ENCODE results near the gene SPAAR.
A peak's percentile ranks its signal among the peaks of the same experiment; 100 is the strongest.
"Not testable (repeated sequence)": the region's sequence is repeated elsewhere in the genome, so short reads cannot be mapped to it uniquely, and the experiment has no call there.

The SPAAR gene

DNA sequence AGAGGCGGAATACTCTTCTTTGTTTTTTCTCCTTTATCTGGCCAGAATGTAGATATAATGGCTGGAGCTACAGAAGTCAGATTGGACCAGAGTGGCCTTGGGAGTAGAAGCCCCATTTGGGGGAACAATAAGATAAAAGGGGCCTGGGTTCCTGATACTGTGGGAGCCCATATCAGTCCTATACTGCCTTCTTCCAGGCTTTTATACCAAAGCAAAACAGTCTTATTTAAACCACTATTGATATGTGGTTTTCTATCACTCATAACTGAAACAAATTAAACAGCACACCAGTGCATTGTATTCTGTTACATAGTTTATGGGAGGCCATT is 14.3 kb downstream of the SPAAR start:
- no peak for DNase-seq (ENCODE audit: low read depth)

DNA sequence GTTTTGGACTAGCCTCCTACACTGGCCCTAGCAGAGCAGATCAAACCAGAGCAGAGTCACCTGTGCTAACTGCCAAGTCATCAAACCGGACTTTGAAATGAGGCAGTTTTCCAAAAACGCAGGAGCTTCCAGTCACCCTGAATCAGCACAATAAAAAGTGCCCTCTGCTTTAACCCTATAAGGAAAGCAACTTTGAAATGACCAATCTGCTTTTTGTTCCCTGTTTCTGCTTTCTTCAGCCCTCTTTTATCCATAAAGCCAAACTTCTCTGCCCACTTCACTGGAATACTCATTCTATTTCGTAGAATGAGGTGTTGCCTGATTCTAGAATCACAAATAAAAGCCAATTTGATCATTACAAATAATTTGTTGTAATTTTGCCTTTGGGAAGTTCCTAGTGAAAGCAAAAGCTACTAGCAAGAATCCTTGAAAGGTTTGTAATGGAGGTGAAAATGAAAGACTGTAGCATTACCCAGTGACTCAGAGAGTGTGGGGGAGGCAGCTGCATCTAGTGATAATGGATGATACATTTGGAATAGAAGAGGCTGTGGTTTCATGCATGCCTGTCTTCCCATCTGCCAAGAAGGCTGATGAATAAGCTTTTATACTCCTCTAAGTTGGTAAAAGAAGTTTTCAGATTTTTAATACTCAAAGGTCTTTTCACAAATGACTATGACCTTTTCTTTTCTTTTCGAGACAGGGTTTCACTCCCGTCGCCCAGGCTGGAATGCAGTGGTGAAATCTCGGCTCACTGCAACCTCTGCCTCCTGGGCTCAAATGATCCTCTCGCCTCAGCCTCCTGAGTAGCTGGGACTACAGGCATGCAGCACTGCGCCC is 14.9 kb downstream of the SPAAR start:
- no peak for DNase-seq (ENCODE audit: low read depth)

DNA sequence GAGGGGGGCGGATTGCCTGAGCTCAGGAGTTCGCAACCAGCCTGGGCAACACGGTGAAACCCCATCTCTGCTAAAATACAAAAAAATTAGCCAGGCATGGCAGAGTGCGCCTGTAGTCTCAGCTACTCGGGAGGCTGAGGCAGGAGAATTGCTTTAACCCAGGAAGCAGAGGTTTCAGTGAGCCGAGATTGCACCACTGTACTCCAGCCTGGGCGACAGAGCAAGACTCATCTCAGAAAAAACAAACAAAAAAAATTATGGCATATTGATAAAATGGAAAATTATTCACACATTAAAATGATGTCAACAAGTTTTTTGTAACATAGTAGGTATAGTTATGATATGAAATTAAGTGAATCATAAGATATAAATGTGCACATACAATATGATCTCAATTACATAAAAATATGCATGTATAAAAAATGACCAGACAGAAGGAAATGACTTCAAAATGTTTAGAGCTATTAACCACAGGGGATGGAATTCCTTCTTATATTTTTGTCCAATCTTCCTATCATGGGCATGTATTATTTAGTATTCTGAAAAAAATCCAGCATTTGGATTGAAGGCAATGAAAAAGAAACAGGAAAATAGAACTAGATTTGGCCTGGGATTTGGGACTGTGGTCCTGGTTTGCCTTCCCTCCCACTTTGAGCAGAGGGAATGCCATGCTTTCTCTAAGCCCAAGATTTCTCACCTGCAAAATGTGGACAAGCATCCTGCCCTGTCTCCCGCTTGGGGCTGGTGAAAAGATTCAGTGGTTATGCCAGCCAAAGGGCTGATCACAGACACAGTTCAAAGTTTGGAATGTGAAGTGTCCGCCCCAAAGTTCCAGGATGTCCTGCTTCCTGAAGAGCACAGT is 19.5 kb downstream of the SPAAR start:
- no peak for DNase-seq (ENCODE audit: low read depth)

DNA sequence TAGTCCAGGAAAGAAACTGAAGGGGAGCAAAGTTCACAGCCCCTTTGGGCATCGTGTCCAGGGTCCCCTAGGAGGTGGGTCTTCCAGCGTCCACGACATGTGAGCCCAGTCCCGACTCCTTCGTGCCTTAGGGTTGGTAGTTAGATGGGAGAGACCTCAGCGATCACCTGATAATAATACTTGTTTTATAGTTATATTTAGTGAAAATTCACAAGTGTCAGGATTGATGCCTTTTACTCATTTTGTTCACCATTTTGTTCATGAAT is 20.1 kb downstream of the SPAAR start:
- DNase-seq (ENCODE audit: low read depth), result no peak

DNA sequence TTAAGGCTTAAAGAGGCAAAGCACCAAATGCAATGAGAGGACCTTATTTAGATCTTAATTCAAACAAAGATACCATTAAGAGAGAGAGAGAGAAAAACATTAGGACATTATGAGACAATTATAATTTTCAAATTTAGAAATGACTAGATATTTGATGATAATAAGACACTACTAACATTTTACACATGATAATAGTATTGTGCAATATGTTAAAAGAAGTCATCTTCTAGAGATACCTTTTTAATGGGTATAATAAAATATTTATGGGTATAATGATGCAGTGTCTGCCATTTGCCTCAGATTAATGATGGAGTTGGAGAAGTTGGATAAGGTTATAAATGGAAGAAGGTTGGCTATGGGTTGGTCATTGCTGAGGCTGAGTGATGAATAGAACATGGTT is 21.2 kb downstream of the SPAAR start:
- DNase-seq (ENCODE audit: low read depth), result no peak

DNA sequence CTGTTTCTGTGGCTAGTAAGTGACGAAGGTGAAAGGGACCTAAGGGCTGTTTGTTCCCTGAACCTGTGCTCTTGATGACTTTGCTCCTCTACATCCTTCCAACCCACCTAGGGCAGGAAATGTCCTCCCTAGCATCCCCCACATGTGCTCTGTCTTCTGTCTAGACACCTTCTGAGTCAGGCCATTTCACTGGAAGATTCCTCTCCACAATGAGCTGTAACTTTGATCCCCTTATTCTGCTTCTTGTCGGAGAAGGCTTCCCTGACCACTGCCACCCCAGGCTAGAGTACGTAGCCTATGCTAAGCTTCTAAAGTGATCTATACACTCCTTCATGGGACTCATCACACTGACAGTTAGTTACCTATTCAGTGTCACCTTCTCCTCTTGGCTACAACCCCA is 21.7 kb downstream of the SPAAR start:
- no peak for DNase-seq (ENCODE audit: low read depth)

DNA sequence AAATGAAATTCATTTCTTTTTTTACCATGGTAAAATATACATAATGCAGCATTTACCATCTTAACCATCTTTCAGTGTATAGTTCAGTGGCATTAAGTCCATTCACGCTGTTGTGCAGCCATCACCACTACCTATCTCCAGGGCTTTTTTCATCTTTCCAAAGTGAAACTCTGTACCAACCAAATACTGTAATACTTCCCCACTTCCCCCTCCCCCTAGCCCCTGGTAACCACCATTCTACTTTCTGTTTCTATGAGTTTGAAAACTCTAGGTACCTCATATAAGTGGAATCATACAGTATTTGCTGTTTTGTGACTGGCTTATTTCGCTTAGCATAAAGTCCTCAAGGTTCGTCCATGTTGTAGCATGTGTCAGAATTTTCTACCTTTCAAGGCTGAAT is 23.4 kb downstream of the SPAAR start:
- no peak for DNase-seq (ENCODE audit: low read depth)

DNA sequence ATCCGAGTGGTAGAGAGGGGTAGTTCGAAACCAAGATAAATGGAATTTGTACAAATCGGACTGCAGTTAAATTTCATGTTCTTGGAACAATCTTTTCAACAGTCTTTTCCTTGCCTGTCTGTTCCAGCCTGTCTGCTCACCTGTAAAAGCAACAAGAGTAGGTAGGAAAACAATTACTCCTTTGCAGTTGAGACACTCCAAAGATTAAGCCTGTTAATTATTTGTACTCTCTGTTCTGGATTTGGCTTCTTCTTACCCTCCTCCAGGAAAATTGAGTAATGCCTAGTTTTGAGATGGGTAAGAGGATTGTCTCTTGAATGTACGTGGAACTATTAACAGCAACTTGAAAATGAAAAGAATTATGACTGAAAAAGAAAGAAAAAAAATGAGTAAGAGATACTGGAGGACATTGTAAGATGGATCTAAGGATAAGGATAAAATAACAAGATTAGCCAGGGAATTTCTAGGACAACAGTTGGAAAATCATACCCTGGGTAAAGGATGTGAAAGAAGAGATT is 24.3 kb downstream of the SPAAR start:
- DNase-seq (ENCODE audit: low read depth), result no peak

DNA sequence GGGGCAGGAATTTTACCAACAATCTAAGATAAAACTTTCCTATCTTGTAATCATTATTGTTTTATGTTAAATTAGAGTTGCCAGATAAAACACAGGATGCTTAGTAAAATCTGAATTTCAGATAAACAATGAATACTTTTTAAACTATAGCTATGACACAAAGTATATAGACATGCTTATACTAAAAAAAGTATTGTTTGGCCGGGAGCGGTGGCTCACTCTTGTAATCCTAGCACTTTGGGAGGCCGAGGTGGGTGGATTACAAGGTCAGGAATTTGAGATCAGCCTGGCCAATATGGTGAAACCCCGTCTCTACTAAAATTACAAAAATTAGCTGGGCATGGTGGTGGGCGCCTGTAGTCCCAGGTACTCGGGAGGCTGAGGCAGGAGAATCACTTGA is 24.8 kb downstream of the SPAAR start:
- not testable (repeated sequence) for DNase-seq (ENCODE audit: low read depth)

DNA sequence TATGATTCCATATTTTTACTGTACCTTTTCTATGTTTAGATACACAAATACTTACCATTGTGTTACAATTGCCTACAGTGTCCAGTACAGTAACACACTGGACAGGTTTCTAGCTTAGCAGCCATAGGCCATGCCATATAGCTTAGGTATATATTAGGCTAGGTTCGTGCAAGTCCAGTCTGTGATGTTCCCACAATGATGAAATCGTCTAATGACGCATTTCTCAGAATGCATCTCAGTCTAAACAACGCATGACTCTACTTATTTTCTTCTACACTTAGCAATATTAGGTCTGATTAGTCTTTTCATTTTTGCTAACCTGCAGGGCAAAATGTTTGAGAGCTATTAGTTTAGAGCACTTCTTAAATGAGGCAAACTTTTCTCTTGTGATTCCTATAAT is 26.0 kb downstream of the SPAAR start:
- DNase-seq (ENCODE audit: low read depth), result no peak

DNA sequence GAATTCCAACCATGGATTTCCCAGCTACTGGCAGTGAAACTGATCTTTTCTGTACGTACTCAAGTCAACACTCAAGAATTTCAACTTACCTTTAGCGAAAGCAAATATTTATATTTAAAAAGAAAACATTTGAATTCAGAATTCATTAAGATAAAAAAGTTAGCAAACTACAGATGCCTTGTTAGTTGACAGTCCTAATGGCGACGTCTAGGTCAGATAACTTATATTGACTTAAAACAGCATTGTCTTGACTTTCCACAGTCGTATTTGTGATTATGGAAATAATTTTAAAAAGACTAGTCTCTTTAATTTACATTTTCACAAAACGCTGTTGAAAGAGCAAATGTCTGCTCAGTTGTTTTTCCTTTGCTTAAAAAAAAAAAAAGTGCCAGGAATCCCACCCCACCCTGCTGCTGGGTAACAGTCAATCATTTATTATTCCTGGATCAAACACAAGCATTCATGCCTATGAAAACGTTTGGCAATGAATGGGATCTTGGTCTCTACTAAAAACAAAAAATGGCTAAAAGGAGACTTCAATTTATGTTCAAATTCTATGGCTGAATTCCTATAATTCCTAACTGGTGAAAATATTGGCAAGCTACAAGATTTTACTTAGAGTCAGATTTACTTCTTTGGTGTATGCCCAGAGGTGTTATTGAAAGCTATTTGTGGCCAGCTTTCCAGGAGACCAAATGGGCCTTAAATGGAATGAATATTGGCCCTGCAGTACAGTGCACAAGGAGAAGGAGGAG is 26.6 kb downstream of the SPAAR start:
- no peak for DNase-seq (ENCODE audit: low read depth)

DNA sequence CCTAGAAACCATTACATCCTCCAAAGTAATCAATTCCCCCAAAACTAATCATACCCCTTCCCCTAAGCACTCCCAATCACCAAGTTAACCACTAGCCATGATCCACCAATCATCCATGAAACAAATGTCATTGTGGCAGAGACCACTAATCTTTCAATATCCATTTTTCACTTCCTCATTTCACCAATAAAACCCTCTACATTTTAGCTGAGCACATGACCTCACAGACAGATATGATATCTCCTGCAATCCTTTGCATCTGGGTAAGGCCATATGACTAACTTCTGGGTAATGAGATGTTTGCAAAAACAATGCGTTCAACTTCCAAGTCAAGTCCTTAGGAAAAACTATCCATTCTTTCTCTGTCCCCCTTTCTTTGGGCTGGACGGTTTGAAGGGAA is 27.9 kb downstream of the SPAAR start:
- no peak for DNase-seq (ENCODE audit: low read depth)

DNA sequence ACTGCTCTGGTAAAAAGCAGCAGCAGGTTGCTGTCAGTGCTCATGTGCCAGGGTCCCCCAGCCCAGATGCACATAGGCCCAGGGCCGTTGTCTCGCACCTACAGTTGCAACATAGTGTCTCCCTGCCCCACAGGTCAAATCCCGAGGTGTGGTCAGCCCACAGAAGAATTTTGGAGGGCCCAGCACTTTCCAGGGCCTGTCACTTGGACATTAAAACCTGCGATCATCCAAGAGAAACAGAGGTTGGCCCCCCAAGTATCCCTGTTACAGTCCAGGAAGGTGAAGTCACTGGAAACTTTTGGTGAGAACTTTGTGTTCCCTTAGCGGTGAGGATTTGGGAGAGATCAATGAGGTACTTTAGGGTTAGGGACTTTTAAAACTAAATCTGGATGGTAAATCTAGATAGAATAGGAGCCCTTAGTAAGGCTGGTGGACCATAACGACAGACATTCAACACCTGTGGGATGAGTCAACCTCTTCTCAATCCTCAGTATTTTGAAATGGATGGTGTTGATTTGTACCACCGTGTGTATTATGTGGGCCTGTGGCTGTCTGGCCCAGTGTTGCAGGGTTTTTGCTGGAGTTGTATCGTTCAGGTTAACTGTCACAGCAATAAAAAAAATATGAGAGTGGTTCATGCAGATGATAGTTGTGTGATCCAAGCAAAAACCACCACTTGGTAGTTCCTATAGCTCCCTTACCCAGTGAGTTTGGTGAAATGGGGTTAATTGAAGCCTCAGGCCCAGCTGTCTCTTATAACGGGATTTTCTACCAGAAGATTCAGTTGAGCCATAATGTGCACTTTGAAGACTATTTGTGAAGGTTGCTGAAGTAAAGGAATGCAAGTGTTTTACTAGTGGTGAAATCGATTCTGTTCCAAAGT is 29.4 kb downstream of the SPAAR start:
- no peak for DNase-seq (ENCODE audit: low read depth)

DNA sequence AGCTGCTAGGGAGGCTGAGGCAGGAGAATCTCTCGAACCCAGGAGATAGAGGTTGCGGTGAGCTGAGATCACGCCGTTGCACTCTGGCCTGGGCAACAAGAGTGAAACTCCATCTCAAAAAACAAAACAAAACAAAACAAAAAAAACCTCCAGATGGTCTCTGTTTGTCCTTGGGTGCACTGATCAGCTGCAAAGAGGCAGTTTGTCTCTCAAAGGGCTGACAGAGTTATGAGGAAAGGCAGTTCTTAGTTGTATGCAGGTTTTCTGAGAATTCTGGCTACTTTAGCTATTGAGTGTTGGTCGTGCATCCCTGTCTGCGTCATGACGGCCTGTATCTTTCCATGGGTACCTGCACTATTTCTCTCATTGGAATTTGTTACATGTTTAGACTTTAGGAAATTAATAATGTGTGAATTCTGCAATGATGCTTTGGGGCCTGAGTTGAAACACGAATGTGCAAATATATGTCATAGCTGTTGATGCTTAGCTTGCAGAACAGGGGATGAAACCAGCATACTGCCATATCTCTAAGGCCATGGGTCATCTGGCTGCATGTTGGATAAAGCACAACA is 30.5 kb downstream of the SPAAR start:
- DNase-seq (ENCODE audit: low read depth), result no peak

DNA sequence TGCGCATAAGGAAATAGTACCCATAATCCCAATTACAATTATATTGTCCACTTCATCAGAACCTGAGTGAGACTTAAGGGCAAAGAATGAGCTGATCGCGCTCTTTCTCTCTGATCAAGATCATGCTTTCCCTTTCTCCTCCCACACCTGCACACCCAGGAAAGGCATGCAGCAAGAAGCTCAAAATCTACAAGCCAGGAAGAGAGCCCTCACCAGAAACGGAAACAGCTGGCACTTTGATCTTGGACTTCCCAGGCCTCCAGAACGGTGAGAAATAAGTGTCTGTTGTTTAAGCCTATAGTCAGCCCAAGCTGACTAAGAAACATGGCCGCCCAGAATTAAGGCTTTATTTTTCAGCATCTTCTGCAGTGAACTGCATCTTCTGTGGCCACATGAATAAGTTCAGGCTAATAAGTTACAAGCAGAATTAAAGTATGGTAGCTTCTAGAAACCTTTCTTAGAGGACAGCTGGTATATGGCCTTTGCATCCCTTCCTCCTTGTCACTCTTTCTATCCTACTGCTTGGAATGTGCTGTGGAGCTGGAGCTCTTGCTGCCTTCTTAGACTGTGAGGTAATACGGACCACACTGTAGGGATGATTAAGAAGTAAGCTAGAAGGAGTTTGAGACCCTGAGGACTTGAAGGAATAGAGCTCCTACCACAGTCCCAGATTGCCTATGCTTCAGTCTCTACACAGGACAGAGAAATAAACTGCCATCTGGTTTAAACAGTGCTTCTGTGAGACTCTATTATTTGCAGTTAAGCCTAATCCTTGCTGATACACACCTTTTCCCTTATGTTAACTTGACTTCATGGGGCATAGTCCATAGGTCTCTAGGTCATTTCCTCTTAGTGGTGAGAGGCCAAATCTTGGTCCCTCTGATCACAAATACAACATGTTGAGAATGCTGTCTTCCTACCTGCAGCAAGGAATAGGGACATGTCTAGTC is 31.4 kb downstream of the SPAAR start:
- DNase-seq (ENCODE audit: low read depth), result peak; percentile 20

DNA sequence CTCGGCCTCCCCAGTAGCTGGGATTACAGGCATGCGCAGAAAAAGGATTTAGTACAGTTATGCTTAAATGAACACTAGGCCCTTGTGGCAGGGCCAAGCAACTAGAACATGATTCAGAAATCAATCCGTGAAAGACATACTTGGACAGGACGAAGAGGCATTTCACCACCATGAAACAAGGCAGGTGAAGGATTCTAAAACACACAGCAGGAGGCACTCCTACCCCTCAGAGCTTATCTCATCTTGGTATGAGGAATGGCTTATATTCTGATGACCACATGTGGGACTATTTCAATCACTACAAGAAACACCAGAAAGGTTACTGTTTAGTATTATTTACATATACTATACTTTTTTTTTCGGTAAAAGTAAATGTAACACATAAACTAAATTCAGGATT is 33.0 kb downstream of the SPAAR start:
- no peak for DNase-seq (ENCODE audit: low read depth)

DNA sequence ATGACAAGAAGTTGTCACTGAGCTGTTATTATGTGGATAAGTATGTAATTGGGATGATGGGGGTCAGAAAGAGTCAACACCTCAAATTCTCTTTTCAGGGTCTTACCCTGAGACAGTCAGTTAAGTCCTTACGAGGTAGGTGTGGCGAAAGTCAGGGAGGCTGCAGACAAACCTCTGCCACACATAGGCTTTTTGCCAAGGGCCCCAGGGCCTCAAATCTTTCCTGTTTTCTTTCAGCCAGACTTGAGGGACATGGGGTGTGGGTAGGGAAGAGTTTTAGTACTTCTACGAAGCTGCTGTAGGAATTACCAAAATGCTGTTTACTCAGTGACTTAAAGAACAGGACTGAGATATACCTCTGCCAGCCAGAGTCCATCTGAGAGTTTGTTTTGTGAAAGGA is 34.9 kb downstream of the SPAAR start:
- DNase-seq (ENCODE audit: low read depth), result no peak

DNA sequence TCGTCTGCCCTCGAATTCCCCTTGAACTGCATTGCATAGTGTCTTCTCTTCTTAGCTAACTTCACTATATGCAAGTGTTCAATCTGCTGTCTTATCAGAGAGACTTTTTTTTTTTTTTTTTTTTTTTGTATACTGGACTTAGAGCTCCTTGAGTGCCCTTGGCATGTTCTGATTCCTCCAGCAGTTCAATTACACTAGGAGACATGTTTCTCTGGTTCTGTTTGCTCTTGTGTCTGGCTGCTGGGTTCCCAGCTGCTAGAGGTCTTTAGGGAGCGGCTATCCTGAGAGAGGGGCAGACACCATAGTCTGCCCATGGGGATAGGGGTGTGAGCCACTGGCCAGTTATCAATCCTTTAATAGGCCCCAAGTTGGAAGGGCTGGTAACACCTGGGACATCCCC is 35.6 kb downstream of the SPAAR start:
- DNase-seq (ENCODE audit: low read depth), result no peak

DNA sequence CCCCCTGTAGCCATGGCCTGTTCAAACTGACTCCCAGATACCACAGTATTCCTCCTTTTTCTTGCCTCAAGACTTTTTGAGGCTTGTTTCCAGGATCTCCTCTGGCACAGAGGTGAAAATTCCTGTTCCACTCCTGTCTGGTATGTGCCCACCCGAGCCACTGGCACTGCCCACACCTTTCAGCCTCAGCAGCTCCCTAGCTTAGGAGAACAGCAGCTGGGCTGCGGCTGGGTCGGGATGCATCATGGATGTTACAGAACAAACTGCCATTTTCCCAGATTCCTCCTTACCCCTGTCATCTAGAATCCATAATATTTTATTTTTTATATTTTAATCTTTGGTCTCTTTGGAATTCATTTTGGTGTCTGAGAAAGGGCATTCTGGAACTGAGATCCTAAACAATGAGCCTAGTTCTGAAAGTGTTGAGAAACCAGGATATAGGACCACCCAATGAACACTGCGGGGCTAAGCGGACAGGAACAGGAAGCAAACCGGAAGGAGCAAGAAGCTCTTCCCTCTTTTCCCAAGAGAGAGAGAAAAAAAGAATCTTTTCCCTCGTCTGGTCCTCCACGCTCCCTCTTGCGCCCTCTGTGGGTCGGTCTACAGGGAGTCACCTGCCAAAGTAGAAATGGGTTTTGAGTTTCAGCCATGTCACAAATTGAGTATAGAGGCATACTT is 36.2 kb downstream of the SPAAR start:
- peak; percentile 41 for DNase-seq (ENCODE audit: low read depth)

DNA sequence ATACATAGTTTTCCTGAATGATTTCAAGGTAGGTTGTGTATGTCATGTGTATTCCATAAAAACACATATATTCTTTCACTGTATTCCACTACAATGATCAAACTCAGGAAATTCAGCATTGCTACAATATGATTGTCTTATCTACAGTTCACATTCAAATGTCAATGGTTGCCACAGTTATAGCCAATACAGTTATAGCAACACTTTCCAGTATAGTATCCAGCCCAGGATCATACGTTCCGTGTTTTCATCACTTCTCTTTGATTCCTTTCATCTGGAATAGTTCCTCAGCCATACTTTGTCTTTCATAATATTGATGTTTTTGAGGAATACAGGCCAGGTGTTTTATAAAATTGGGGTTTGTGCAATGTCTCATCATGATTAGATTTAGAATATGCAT is 39.2 kb downstream of the SPAAR start:
- DNase-seq (ENCODE audit: low read depth), result no peak

All from activated T-helper 1 cell treated with Interleukin-2 at 50 U/mL for 16 hours (primary cell).